HepG2 (cell line): ENCODE results near the gene EEF1AKMT3. TPM values are rescaled to one million over a fixed set of nuclear protein-coding genes. Genes with fewer than 3 reads are reported as not detected.

Experiments
- GABPB1 ChIP-seq: IDR thresholded peaks from 2 replicates; pipeline ENCODE4 v1.6.1; 2016; ENCODE audit warnings: mild to moderate bottlenecking, missing genetic modification reagents, moderate library complexity, missing compliant biosample characterization
- IRF9 ChIP-seq: sonication (generic); formaldehyde crosslinking; IDR thresholded peaks from 2 replicates; pipeline ENCODE4 v1.8.0; 2022; ENCODE audit warnings: missing genetic modification reagents, mild to moderate bottlenecking, borderline replicate concordance
- NFATC3 ChIP-seq: sonication (generic); formaldehyde crosslinking; IDR thresholded peaks from 2 replicates; pipeline ENCODE4 v1.5.1; 2020; ENCODE audit warnings: mild to moderate bottlenecking, missing genetic modification reagents
- NR3C1 ChIP-seq: sonication (generic); formaldehyde crosslinking; IDR thresholded peaks from 2 replicates; pipeline ENCODE4 v1.4.0; 2020; ENCODE audit warnings: missing genetic modification reagents
- PITX1 ChIP-seq: sonication (generic); formaldehyde crosslinking; IDR thresholded peaks from 2 replicates; pipeline ENCODE4 v1.5.1; 2020; ENCODE audit warnings: mild to moderate bottlenecking, missing genetic modification reagents
- SALL2 ChIP-seq: sonication (generic); formaldehyde crosslinking; IDR thresholded peaks from 2 replicates; pipeline ENCODE4 v1.8.1; 2023; ENCODE audit warnings: mild to moderate bottlenecking, missing genetic modification reagents, inconsistent platforms
- SMC3 ChIP-seq: IDR thresholded peaks from 2 replicates; pipeline ENCODE4 v1.6.1; 2011; ENCODE audit warnings: low read length, improper control_type of control experiment
- SRY ChIP-seq: sonication (generic); formaldehyde crosslinking; IDR thresholded peaks from 2 replicates; pipeline ENCODE4 v1.8.0; 2022; ENCODE audit warnings: mild to moderate bottlenecking, missing genetic modification reagents
- ZNF17 ChIP-seq: sonication (generic); formaldehyde crosslinking; IDR thresholded peaks from 2 replicates; pipeline ENCODE4 v1.5.0; 2020; ENCODE audit warnings: mild to moderate bottlenecking, missing genetic modification reagents
- ZNF230 ChIP-seq: sonication (generic); formaldehyde crosslinking; IDR thresholded peaks from 2 replicates; pipeline ENCODE4 v1.4.0; 2020; ENCODE audit warnings: mild to moderate bottlenecking, missing genetic modification reagents
- ZNF704 ChIP-seq: sonication (generic); formaldehyde crosslinking; IDR thresholded peaks from 2 replicates; pipeline ENCODE4 v1.8.1; 2023; ENCODE audit warnings: mild to moderate bottlenecking, inconsistent platforms, moderate library complexity, missing genetic modification reagents, borderline replicate concordance
- ZNF800 ChIP-seq: sonication (generic); formaldehyde crosslinking; IDR thresholded peaks from 2 replicates; pipeline ENCODE4 v1.4.0; 2020; ENCODE audit warnings: missing genetic modification reagents
- ZSCAN31 ChIP-seq: sonication (generic); formaldehyde crosslinking; IDR thresholded peaks from 2 replicates; pipeline ENCODE4 v1.5.0; 2020; ENCODE audit warnings: low read depth, mild to moderate bottlenecking, missing genetic modification reagents
- polyA plus RNA-seq, 8 experiments: library from polyadenylated mRNA; depleted of rRNA in 3 of 8; stranded (reverse) in 7 of 8; unstranded in 1 of 8; fragments of >200 nt; fragmentation: Illumina TruSeq in 4 of 8; extraction: Trizol in 4 of 8; gene quantifications; 2 replicates each; pipeline versions ENCODE4 v1.2.1 to v1.2.3, GENCODE V29; 2011 to 2016; ENCODE audit warnings: low read depth in 4 of 8, missing spikeins in 1 of 8, mixed read lengths in 1 of 8; ENCODE audit not compliant: insufficient read depth in 1 of 8
- total RNA-seq, 5 experiments: library from RNA; depleted of rRNA; stranded (reverse); fragments of >200 nt; fragmentation: Illumina TruSeq; extraction: Trizol; gene quantifications; 2 replicates each; pipeline ENCODE4 v1.2.3, GENCODE V29; 2016; ENCODE audit warnings: low read depth in 1 of 5
- TF ChIP-seq, protein P1 (sequence below): sonication (generic); formaldehyde crosslinking; IDR thresholded peaks from 2 replicates; pipeline ENCODE4 v1.5.0; 2020; ENCODE audit warnings: mild to moderate bottlenecking, missing genetic modification reagents, moderate library complexity
- TF ChIP-seq, protein P2 (sequence below): sonication (generic); formaldehyde crosslinking; IDR thresholded peaks from 2 replicates; pipeline ENCODE4 v1.4.0; 2020; ENCODE audit warnings: mild to moderate bottlenecking, missing genetic modification reagents
- TF ChIP-seq, protein P3 (sequence below): IDR thresholded peaks from 2 replicates; pipeline ENCODE4 v1.6.1; 2016; ENCODE audit warnings: low read depth, missing genetic modification reagents, missing compliant biosample characterization

EEF1AKMT3 gene
- total and polyA plus RNA-seq, 2 of the 13 experiments (the other 11 are each of a cell fraction or from before 2014, with no cell fraction given), result 4.7 to 11.4 TPM

DNA sequence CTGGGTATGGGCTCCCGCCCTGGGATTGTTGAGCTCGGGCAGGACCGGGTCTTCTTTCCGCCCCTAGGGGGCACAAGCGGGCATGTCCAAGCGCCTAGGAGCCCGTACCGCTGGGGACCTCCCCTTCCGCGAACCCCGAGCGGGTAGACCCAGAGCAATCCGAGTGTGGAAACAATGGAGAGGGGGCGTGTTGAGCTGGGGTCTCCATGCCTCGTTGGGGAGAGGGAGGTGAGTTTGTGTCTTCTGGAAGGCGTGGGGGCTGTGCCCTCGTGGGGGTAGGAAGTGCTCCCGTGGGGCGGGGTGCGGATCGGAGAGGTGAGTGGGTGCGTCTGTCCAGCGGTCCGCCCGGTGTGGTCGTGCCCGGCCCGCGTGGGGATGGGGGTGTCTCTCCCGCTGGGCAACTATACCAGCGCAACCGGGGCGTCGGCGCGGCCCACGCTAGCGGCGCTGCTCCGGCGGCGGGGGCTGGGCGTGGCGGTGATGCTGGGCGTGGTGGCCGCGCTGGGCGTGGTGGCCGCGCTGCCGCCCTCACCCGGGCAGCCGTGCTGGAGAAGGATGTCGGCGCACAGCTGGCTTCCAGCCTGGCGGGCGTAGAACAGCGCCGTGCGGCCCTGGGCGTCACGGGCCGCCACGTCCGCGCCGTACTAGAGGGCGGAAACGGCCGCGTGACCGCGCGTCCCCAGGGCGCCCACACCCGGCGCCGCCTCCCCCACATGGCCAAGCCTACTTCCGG is 46.1 kb upstream of the EEF1AKMT3 start (continued):
- TF ChIP-seq, protein P1, sequence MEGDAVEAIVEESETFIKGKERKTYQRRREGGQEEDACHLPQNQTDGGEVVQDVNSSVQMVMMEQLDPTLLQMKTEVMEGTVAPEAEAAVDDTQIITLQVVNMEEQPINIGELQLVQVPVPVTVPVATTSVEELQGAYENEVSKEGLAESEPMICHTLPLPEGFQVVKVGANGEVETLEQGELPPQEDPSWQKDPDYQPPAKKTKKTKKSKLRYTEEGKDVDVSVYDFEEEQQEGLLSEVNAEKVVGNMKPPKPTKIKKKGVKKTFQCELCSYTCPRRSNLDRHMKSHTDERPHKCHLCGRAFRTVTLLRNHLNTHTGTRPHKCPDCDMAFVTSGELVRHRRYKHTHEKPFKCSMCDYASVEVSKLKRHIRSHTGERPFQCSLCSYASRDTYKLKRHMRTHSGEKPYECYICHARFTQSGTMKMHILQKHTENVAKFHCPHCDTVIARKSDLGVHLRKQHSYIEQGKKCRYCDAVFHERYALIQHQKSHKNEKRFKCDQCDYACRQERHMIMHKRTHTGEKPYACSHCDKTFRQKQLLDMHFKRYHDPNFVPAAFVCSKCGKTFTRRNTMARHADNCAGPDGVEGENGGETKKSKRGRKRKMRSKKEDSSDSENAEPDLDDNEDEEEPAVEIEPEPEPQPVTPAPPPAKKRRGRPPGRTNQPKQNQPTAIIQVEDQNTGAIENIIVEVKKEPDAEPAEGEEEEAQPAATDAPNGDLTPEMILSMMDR, result peak; percentile 94
- TF ChIP-seq PITX1, result peak; percentile 32; the same call in 1 of the 2 replicates
- peak; percentile 46; the same call in 1 of the 2 replicates for TF ChIP-seq GABPB1
- peak; percentile 40; the same call in 1 of the 2 replicates for TF ChIP-seq ZNF800 (CRISPR knock-in tag)
- TF ChIP-seq SMC3, result 0 out of 2 replicates have a peak, but pooled peaks have one; percentile 20
- TF ChIP-seq ZNF17 (CRISPR knock-in tag), result no peak
- TF ChIP-seq NFATC3, result no peak
- peak; percentile 64; the same call in 1 of the 2 replicates for TF ChIP-seq IRF9 (CRISPR knock-in tag)
- TF ChIP-seq SRY, result peak; percentile 46; the same call in 1 of the 2 replicates
- TF ChIP-seq, protein P2, sequence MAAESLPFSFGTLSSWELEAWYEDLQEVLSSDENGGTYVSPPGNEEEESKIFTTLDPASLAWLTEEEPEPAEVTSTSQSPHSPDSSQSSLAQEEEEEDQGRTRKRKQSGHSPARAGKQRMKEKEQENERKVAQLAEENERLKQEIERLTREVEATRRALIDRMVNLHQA (CRISPR knock-in tag), result no peak
- no peak for TF ChIP-seq ZNF704 (CRISPR knock-in tag)
- TF ChIP-seq ZNF230 (CRISPR knock-in tag), result no peak
- no peak for TF ChIP-seq SALL2 (CRISPR knock-in tag)
- peak; percentile 39; the same call in 1 of the 2 replicates for TF ChIP-seq ZSCAN31
- no peak for TF ChIP-seq NR3C1 (CRISPR knock-in tag)
- TF ChIP-seq, protein P3, sequence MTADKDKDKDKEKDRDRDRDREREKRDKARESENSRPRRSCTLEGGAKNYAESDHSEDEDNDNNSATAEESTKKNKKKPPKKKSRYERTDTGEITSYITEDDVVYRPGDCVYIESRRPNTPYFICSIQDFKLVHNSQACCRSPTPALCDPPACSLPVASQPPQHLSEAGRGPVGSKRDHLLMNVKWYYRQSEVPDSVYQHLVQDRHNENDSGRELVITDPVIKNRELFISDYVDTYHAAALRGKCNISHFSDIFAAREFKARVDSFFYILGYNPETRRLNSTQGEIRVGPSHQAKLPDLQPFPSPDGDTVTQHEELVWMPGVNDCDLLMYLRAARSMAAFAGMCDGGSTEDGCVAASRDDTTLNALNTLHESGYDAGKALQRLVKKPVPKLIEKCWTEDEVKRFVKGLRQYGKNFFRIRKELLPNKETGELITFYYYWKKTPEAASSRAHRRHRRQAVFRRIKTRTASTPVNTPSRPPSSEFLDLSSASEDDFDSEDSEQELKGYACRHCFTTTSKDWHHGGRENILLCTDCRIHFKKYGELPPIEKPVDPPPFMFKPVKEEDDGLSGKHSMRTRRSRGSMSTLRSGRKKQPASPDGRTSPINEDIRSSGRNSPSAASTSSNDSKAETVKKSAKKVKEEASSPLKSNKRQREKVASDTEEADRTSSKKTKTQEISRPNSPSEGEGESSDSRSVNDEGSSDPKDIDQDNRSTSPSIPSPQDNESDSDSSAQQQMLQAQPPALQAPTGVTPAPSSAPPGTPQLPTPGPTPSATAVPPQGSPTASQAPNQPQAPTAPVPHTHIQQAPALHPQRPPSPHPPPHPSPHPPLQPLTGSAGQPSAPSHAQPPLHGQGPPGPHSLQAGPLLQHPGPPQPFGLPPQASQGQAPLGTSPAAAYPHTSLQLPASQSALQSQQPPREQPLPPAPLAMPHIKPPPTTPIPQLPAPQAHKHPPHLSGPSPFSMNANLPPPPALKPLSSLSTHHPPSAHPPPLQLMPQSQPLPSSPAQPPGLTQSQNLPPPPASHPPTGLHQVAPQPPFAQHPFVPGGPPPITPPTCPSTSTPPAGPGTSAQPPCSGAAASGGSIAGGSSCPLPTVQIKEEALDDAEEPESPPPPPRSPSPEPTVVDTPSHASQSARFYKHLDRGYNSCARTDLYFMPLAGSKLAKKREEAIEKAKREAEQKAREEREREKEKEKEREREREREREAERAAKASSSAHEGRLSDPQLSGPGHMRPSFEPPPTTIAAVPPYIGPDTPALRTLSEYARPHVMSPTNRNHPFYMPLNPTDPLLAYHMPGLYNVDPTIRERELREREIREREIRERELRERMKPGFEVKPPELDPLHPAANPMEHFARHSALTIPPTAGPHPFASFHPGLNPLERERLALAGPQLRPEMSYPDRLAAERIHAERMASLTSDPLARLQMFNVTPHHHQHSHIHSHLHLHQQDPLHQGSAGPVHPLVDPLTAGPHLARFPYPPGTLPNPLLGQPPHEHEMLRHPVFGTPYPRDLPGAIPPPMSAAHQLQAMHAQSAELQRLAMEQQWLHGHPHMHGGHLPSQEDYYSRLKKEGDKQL (CRISPR knock-in tag), result no peak
